SK-N-MC (cell line): ENCODE measurements around the gene DOCK4.

ENCODE experiments used
- DNase-seq: peaks from one replicate; pipeline ENCODE4 v3.0.0-alpha.2; 2011; ENCODE audit warnings: low read depth, low spot score
- H3K27ac ChIP-seq: fragments of 200-600 bp; sonication (generic); 2 replicates; pipeline ENCODE4 v1.5.1; 2016; ENCODE audit warnings: mixed run types
- H3K36me3 ChIP-seq: fragments of 200-600 bp; sonication (generic); 2 replicates; pipeline ENCODE4 v1.6.1; 2017; ENCODE audit warnings: antibody characterized with exemption, low read length, mixed read lengths; ENCODE audit not compliant: insufficient read depth
- H3K4me3 ChIP-seq: fragments of 200-600 bp; sonication (generic); 2 replicates; pipeline ENCODE4 v1.5.1; 2016
- H3K9ac ChIP-seq: fragments of 200-600 bp; sonication (generic); 2 replicates; pipeline ENCODE4 v1.8.0; 2017; ENCODE audit warnings: mixed run types, mixed read lengths; ENCODE audit not compliant: insufficient read length
- H3K9me3 ChIP-seq: fragments of 200-600 bp; sonication (generic); 2 replicates; pipeline ENCODE4 v1.6.1; 2017; ENCODE audit warnings: low read depth, mild to moderate bottlenecking, antibody characterized with exemption, low read length, moderate library complexity, mixed read lengths
- EZH2 ChIP-seq: fragments of 200-600 bp; sonication (generic); IDR thresholded peaks from one replicate; pipeline ENCODE4 v1.6.1; 2017; ENCODE audit warnings: antibody characterized with exemption
- FOXP2 ChIP-seq: optimal IDR thresholded peaks from 2 replicates; pipeline ENCODE3; 2011; ENCODE audit warnings: mild to moderate bottlenecking, moderate library complexity; ENCODE audit not compliant: insufficient read depth; ENCODE audit errors: extremely low read length, control extremely low read depth
- POLR2AphosphoS5 ChIP-seq: IDR thresholded peaks from 2 replicates; pipeline ENCODE4 v1.6.1; 2012; ENCODE audit warnings: mild to moderate bottlenecking, low read depth, low read length, borderline replicate concordance

DOCK4 gene

GRCh38 chr7:111787741-111788140, 418.5 kb downstream of the DOCK4 start:
- no peak overlapping the region for H3K27ac ChIP-seq
- H3K9me3 ChIP-seq: no peaks in the 10 kb centered on the region
- H3K4me3 ChIP-seq: no peak overlapping the region
- no peaks in the 10 kb centered on the region for H3K36me3 ChIP-seq
- no peak for TF ChIP-seq POLR2AphosphoS5
- no peak for TF ChIP-seq FOXP2
- no peak for TF ChIP-seq EZH2
- no peak overlapping the region for H3K9ac ChIP-seq
- no peak for DNase-seq

GRCh38 chr7:111787099-111787498, 419.1 kb downstream of the DOCK4 start:
- no peak for TF ChIP-seq FOXP2
- TF ChIP-seq EZH2: no peak
- TF ChIP-seq POLR2AphosphoS5: no peak
- Histone ChIP-seq H3K36me3 (no peaks in the 10 kb centered on the region), H3K27ac (no peak overlapping the region), H3K9me3 (no peaks in the 10 kb centered on the region), H3K9ac (no peak overlapping the region), H3K4me3 (no peak overlapping the region)
- no peak for DNase-seq

- DNase-seq: no peak
- no peak for TF ChIP-seq EZH2
- TF ChIP-seq POLR2AphosphoS5: no peak
- no peak for TF ChIP-seq FOXP2
- Histone ChIP-seq H3K9me3 (no peaks in the 10 kb centered on the region), H3K9ac (no peak overlapping the region), H3K36me3 (no peaks in the 10 kb centered on the region), H3K27ac (no peak overlapping the region), H3K4me3 (no peak overlapping the region)
Observed at GRCh38 chr7:111785076-111785475, 421.1 kb downstream of the DOCK4 start.

- DNase-seq: no peak
- H3K9me3 ChIP-seq: no peaks in the 10 kb centered on the region
- no peak overlapping the region for H3K4me3 ChIP-seq
- H3K27ac ChIP-seq: no peak overlapping the region
- H3K36me3 ChIP-seq: no peaks in the 10 kb centered on the region
- no peak overlapping the region for H3K9ac ChIP-seq
- no peak for TF ChIP-seq POLR2AphosphoS5
- TF ChIP-seq FOXP2: no peak
- no peak for TF ChIP-seq EZH2
Observed at GRCh38 chr7:111784296-111784695, 421.9 kb downstream of the DOCK4 start.

- H3K9ac ChIP-seq: no peak overlapping the region
- H3K4me3 ChIP-seq: no peak overlapping the region
- TF ChIP-seq FOXP2 (no peak), POLR2AphosphoS5 (no peak), EZH2 (no peak)
- H3K27ac ChIP-seq: no peak overlapping the region
- H3K9me3 ChIP-seq: no peaks in the 10 kb centered on the region
- H3K36me3 ChIP-seq: no peaks in the 10 kb centered on the region
- no peak for DNase-seq
Observed at GRCh38 chr7:111783854-111784253, 422.3 kb downstream of the DOCK4 start.

- H3K36me3 ChIP-seq: no peaks in the 10 kb centered on the region
- H3K9ac ChIP-seq: no peak overlapping the region
- H3K9me3 ChIP-seq: peaks cover 3% of the 10 kb centered on the region; the same call in 1 of the 2 replicates
- DNase-seq: no peak
- no peak overlapping the region for H3K4me3 ChIP-seq
- H3K27ac ChIP-seq: no peak overlapping the region
- TF ChIP-seq FOXP2 (no peak), POLR2AphosphoS5 (no peak), EZH2 (no peak)
Observed at GRCh38 chr7:111780527-111780926, 425.7 kb downstream of the DOCK4 start.

GRCh38 chr7:111775206-111775605, 431.0 kb downstream of the DOCK4 start:
- TF ChIP-seq FOXP2 (no peak), POLR2AphosphoS5 (no peak), EZH2 (no peak)
- no peak overlapping the region for H3K9ac ChIP-seq
- H3K36me3 ChIP-seq: no peaks in the 10 kb centered on the region
- H3K9me3 ChIP-seq: peaks cover 3% of the 10 kb centered on the region; the same call in 1 of the 2 replicates
- H3K4me3 ChIP-seq: no peak overlapping the region
- DNase-seq: no peak
- no peak overlapping the region for H3K27ac ChIP-seq

GRCh38 chr7:111772716-111773115, 433.5 kb downstream of the DOCK4 start:
- peaks cover 3% of the 10 kb centered on the region; the same call in 1 of the 2 replicates for H3K9me3 ChIP-seq
- no peak for DNase-seq
- TF ChIP-seq POLR2AphosphoS5 (no peak), EZH2 (no peak), FOXP2 (no peak)
- H3K27ac ChIP-seq: no peak overlapping the region
- no peaks in the 10 kb centered on the region for H3K36me3 ChIP-seq
- no peak overlapping the region for H3K9ac ChIP-seq
- no peak overlapping the region for H3K4me3 ChIP-seq

- Histone ChIP-seq H3K27ac (no peak overlapping the region), H3K9me3 (peaks cover 1% of the 10 kb centered on the region; the same call in 1 of the 2 replicates), H3K4me3 (no peak overlapping the region), H3K36me3 (no peaks in the 10 kb centered on the region), H3K9ac (no peak overlapping the region)
- TF ChIP-seq EZH2 (no peak), FOXP2 (no peak), POLR2AphosphoS5 (no peak)
- no peak for DNase-seq
Observed at GRCh38 chr7:111771638-111772037, 434.6 kb downstream of the DOCK4 start.

- TF ChIP-seq EZH2: no peak
- TF ChIP-seq POLR2AphosphoS5: no peak
- no peak for TF ChIP-seq FOXP2
- no peak overlapping the region for H3K4me3 ChIP-seq
Observed at GRCh38 chr7:111770116-111770515, 436.1 kb downstream of the DOCK4 start.

More at GRCh38 chr7:111770116-111770515, 436.1 kb downstream of the DOCK4 start:
- no peak for DNase-seq
- no peaks in the 10 kb centered on the region for H3K9me3 ChIP-seq
- no peak overlapping the region for H3K9ac ChIP-seq
- H3K36me3 ChIP-seq: no peaks in the 10 kb centered on the region
- no peak overlapping the region for H3K27ac ChIP-seq
